ENCODE data around the gene MAS1L.
"Not testable (repeated sequence)": the region's sequence is repeated elsewhere in the genome, so short reads cannot be mapped to it uniquely, and the experiment has no call there.

MAS1L gene

GRCh38 chr6:29462022-29462421, 25.7 kb downstream of the MAS1L start:
- no peak overlapping the region for H3K4me3 ChIP-seq (ENCODE audit: control insufficient read depth, low read depth, low read length)
- DNase-seq (ENCODE audit: low read depth): no peak
- no peak for TF ChIP-seq CTCF (conservative IDR thresholded peaks at IDR 0.05; ENCODE audit: control insufficient read depth, insufficient read depth, low read depth, low read length)

- no peak for DNase-seq (ENCODE audit: low read depth)
- H3K4me3 ChIP-seq (ENCODE audit: control insufficient read depth, low read depth, low read length): no peak overlapping the region
- no peak for TF ChIP-seq CTCF (conservative IDR thresholded peaks at IDR 0.05; ENCODE audit: control insufficient read depth, insufficient read depth, low read depth, low read length)
Observed at GRCh38 chr6:29461021-29461814, 26.5 kb downstream of the MAS1L start.

GRCh38 chr6:29456971-29457370, 30.8 kb downstream of the MAS1L start, which contains the start of the genes OR11A1 and OR2H1:
Gene OR11A1 (minus strand): TSS chr6:29457071. CDS start chr6:29427641, 29,430 bp downstream.
Gene OR2H1 (plus strand): TSS chr6:29457155. CDS start chr6:29461770, 4,615 bp downstream.
- H3K4me3 ChIP-seq (ENCODE audit: control insufficient read depth, low read depth, low read length): no peak within 1 kb of the TSS
- no peak for DNase-seq (ENCODE audit: low read depth)
- TF ChIP-seq CTCF (conservative IDR thresholded peaks at IDR 0.05; ENCODE audit: control insufficient read depth, insufficient read depth, low read depth, low read length): no peak

- TF ChIP-seq CTCF (conservative IDR thresholded peaks at IDR 0.05; ENCODE audit: control insufficient read depth, insufficient read depth, low read depth, low read length): no peak
- no peak overlapping the region for H3K4me3 ChIP-seq (ENCODE audit: control insufficient read depth, low read depth, low read length)
- no peak for DNase-seq (ENCODE audit: low read depth)
Observed at GRCh38 chr6:29451471-29452193, 36.1 kb downstream of the MAS1L start.

GRCh38 chr6:29447670-29448069, 40.1 kb downstream of the MAS1L start:
- no peak for DNase-seq (ENCODE audit: low read depth)
- TF ChIP-seq CTCF (conservative IDR thresholded peaks at IDR 0.05; ENCODE audit: control insufficient read depth, insufficient read depth, low read depth, low read length): no peak
- no peak overlapping the region for H3K4me3 ChIP-seq (ENCODE audit: control insufficient read depth, low read depth, low read length)

GRCh38 chr6:29444031-29444430, 43.7 kb downstream of the MAS1L start:
- H3K4me3 ChIP-seq (ENCODE audit: control insufficient read depth, low read depth, low read length); DNase-seq (ENCODE audit: low read depth): not testable (repeated sequence)

GRCh38 chr6:29442719-29443118, 45.0 kb downstream of the MAS1L start:
- DNase-seq (ENCODE audit: low read depth): no peak
- no peak overlapping the region for H3K4me3 ChIP-seq (ENCODE audit: control insufficient read depth, low read depth, low read length)
- no peak for TF ChIP-seq CTCF (conservative IDR thresholded peaks at IDR 0.05; ENCODE audit: control insufficient read depth, insufficient read depth, low read depth, low read length)
